OCI-LY3 (cell line): ENCODE results near the gene TCN2.

Source experiments
- EZH2phosphoT487 ChIP-seq: fragments of 200-600 bp; shearing (Covaris generic); IDR thresholded peaks from 2 replicates; pipeline ENCODE4 v1.6.1; 2018; ENCODE audit warnings: antibody characterized with exemption, mixed run types, low read depth
- TF ChIP-seq, protein P1 (sequence below): fragments of 200-600, 300-600 bp; sonication (generic); IDR thresholded peaks from 2 replicates; pipeline ENCODE4 v1.5.1; 2014; ENCODE audit warnings: antibody characterized with exemption, low read length, low read depth

DNA sequence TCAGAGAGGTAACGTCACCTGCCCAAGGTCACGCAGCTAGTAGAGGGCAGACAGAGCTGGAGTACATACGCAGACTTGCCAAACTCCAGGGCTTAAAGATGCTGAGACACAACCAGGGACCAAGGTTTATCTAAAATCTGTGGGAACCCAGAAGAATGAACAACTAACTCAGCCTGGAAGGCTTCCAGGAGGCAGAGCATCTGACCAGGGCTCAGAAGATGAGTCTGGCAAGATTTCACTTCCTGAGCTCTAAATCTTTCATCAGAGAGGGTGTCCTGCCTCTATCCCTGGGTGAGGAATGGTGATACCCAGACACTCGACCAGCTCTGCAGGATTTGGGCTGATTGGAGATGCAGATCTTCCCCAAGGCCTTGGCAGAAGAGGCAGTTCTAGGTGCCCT lies 41.6 kb upstream of the TCN2 start:
- TF ChIP-seq, protein P1, sequence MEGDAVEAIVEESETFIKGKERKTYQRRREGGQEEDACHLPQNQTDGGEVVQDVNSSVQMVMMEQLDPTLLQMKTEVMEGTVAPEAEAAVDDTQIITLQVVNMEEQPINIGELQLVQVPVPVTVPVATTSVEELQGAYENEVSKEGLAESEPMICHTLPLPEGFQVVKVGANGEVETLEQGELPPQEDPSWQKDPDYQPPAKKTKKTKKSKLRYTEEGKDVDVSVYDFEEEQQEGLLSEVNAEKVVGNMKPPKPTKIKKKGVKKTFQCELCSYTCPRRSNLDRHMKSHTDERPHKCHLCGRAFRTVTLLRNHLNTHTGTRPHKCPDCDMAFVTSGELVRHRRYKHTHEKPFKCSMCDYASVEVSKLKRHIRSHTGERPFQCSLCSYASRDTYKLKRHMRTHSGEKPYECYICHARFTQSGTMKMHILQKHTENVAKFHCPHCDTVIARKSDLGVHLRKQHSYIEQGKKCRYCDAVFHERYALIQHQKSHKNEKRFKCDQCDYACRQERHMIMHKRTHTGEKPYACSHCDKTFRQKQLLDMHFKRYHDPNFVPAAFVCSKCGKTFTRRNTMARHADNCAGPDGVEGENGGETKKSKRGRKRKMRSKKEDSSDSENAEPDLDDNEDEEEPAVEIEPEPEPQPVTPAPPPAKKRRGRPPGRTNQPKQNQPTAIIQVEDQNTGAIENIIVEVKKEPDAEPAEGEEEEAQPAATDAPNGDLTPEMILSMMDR: no peak
- no peak for TF ChIP-seq EZH2phosphoT487
